Inferior parietal cortex (tissue), 1 donor: ENCODE data around the gene VANGL1.
A peak's percentile ranks its signal among the peaks of the same experiment; 100 is the strongest.

ENCODE experiments used
- DNase-seq: peaks from one replicate; pipeline ENCODE4 v3.0.0-alpha.2; 2016; ENCODE audit errors: extremely low spot score

Gene VANGL1

DNA sequence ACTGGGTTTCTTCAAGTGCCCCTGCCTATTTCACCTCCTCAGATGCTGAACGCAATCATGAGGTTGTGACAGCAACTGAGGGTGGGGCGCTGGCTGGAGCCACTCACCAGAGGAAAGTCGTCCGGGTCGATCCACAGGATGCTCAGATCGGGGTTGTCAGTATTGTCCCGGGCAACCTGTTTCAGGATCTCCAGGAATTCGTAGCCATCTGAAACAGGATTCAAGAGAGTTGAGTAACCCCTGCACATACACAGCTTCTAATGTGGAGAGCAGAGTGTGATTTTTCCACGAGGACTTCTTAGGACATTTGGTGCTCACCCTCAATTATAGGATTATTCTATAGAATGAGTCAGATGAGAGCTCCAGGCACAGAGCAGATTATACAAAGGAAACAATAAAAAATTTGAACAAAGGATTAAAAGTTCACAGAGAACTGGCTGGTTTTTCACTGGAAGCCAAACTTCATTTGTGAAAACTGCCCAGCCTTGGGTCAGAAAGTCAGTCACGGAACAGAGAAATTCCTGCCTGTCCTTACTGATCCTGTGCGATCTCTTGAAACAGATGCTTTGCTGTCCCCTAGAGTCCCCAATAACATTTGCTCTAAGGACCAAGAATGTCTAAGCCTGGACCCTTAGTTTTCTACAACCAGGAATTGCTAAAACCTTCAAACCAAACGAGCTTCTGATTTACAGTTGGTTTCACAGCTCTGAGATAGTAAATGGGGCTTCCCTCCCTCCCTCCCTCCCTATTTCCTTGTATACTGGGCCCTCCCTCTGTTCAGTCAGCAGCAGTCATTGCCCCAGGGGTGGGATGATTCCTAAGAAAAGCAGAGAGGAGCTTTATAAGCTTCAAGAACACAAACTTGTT, 63.5 kb downstream of the VANGL1 start:
- DNase-seq = no peak

GRCh38 chr1:115705963-115706362, 64.2 kb downstream of the VANGL1 start:
- no peak for DNase-seq

GRCh38 chr1:115706587-115707425, 65.0 kb downstream of the VANGL1 start:
- peak; percentile 30 for DNase-seq

DNA sequence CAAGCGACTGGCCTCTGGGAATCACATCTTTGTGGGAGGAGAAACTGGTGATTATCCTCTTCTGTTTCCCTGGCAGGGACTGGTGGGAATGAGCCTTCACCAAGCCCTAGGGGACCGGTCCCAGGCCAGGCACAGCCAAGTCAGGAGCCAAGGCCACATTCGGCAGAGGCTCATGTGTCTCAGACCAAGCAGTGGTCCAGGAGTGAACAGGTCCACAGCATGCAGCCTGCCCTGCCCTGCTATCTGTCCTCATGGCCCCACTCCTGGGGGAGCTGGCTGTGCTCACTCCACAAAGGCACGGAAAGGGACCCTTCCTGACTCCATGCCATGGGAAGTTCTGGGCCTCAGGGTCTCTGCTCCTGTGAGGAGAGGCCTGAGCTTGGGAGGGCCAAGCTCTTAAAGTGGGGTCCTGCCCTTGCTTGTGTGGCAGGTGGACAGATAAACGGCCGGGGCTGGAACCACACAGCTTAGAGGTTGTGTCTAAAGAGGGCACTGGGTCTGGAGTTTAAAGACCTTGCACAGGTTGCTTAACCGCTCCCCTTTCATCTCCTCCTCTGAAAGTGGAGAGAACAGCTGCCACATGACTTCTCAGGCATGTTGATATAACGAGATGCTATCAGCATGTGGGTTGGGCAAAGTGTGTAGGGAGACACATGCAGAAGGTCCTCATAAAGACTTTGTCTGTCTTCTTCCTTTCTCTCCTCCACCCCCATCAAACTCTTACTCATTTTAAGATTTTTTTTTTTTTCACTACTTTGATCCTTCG, 69.3 kb downstream of the VANGL1 start:
- no peak for DNase-seq

DNA sequence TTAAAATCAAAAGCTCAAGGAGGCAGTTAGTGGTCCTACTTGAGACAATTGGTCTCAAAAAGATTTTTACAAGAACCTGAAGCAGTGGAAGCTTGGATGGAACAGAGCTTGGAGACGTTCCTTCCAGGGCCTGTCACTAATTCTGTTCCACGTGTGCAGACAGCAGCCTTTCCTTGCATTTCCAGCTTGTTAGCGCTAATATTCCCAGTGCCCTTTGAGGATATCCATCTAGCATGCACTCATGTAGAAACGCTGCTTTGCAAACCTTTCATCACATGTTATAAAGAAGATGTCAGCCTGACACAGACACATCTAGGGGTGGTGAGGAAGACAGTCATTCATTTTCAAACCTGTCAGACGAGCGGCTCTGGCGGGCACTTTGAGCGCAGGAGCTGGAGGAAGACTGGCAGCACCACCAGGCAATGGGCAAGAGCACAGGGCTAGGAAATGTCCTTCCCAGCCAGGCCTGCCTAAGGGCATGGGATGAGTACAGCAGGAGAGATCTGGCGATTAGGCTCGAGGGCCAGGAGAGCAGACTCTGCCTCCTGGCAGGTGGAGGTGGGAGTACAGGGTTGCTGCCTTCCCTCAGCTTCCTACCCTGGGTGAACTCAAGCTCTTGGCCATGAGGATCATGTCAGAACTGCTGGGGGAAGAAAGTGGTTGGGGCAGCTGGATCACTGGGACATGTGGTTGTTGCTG, 71.3 kb downstream of the VANGL1 start:
- no peak for DNase-seq

DNA sequence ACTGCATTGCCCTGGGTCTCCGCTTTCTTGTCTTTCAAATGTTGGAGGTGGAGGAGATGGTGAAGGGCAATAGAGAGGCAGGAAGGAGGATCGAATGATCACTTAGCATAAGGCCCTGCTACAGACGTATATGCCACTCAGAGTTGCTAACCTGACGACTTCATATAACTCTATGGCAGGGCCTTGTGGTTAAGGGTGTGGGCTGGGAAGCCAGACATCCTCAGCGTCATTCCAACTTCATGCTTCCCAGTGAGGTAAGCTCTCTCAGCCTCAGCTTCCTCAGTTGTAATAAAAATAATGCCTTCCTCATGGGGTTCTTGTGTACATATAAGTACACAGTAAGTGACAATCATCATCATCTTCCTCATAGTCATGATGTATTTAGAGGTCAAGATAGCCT, 72.1 kb downstream of the VANGL1 start:
- DNase-seq = no peak

- no peak for DNase-seq
Measured at GRCh38 chr1:115714572-115715141, 72.9 kb downstream of the VANGL1 start.

DNA sequence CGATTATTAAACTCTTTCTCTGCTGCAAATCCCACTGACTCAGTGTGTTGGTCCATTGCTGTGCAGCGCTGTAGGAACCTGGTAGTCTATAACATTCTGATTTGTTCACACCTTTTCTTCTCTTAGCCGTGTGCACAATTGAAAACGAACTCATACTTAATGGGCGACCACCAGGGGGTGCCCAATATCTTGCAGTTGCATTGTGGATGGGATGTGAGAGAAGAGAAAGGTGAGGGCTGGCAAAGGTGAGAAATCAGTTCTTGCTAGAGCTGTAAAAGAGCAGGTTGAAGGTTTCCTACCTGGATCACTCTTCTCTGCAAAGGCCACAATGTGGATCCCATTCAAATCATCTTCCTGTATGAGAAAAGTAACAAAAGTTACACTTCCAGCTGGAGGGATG, 75.8 kb downstream of the VANGL1 start:
- peak; percentile 51 for DNase-seq

- DNase-seq = no peak
Measured at GRCh38 chr1:115718011-115718754, 76.4 kb downstream of the VANGL1 start.

DNA sequence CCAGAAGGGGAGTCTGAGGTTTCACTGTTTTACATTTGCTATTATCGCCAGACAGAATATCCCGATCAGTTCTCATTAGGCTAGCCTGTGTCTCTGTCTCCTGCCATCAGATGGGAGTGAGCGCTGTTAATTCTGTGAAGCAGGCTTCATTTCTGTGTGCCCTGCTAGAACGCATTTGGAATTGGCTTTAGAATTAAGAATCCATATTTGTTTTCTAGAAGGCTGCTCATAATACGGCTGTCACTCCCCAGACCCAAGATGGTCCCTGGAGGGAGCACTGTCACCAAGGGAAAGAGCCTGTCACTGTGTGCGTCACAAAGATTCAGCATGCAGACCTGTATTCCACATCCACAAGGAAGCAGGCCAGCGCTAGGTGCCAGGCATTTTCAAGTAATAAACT, 77.5 kb downstream of the VANGL1 start:
- no peak for DNase-seq

DNA sequence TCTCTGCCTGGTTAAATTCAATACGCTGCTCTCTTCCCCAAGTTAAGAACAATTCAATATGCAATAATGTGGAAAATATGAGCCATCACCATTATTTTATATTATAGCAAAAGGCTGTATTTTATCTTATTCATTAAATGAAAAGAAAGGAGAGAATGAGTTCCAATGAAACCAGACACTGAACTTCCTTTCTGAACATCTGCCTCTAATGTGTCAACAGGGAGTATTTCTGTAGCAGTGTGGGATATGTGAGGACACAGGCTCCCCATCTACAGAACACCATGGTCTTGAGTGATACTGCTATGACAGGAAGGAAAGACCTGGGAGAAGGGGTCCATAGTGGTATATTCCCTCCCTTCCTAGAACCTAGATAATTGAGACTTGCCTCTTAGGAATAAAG, 80.5 kb downstream of the VANGL1 start:
- no peak for DNase-seq

GRCh38 chr1:115723756-115724155, 82.0 kb downstream of the VANGL1 start:
- DNase-seq = no peak

GRCh38 chr1:115725600-115725999, 83.8 kb downstream of the VANGL1 start:
- no peak for DNase-seq

GRCh38 chr1:115726161-115726560, 84.4 kb downstream of the VANGL1 start:
- DNase-seq = no peak

DNA sequence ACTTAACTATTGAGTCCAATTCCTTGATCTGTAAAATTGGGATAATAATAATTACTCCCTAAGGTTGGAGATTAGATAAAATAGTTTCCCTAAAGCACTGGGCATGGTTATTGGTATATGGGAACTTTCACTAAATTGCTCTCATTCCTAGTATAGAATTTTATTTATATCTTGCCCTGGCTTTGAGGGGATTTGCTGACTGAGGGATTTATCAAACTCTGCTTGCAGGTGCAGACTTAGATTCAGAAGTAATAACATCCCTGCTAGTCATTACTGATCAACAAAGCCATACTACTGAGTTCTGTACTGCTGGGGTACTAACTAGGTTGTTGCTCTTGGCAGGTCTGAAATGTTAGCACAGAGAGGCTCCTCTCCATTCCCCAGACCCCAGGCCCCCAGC, 84.8 kb downstream of the VANGL1 start:
- no peak for DNase-seq

GRCh38 chr1:115727706-115728249, 86.0 kb downstream of the VANGL1 start:
- no peak for DNase-seq

DNA sequence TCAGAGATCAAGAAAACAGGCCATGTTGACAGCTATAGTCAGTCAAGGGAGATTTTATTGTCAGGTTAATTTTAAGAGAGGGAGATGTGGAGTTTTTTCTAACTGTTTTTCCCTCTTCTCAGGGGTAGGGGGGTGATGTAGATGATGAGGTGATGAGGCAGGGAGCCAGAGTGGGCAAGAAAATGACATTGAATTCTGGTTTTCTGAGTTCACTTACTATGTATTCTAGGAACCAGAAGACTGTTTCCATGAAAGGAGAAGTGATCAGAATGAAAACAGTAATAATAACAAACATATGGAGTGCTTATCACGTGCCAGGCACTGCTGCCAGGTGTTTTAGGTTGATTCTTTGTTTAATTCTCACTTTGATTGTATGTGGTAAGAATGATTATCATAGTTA, 86.6 kb downstream of the VANGL1 start:
- DNase-seq = no peak

DNA sequence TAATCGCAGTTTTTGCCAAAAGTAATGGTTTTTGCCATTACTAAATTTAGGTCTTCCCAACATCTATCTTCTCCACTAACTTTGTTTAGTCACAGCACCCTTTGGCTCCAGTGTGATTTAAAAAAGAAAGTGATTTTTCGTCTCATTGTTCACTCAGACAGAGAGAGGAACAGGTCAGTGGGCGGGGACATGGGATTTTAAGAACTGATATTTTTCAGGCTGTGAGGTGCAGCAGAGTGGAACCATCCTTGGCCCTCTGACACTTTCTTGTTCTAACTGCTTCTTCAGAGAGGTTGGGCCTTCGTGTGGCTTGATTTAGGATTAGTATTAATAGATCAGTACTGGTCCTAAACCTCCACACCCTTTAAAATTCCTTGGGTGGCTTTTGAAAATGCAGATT, 88.0 kb downstream of the VANGL1 start:
- DNase-seq = no peak

DNA sequence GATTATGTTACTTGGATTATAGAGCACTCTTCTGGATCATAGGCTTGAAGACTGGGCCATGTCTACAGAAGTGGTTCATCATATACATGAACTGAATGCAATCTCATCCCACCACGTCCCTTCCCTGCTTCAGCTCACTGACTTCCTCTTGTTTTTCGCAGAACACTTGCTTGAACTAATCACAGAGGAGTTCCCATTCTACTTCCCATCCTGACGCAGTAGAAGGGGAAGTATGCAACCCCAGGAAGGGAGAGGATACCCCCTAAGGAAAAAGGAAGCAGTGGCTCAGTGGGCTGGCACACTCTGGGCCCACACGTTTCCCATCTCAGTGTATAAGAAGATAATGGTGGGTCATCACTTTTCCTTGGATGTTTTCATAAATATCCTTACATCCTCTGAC, 90.5 kb downstream of the VANGL1 start:
- DNase-seq = no peak

DNA sequence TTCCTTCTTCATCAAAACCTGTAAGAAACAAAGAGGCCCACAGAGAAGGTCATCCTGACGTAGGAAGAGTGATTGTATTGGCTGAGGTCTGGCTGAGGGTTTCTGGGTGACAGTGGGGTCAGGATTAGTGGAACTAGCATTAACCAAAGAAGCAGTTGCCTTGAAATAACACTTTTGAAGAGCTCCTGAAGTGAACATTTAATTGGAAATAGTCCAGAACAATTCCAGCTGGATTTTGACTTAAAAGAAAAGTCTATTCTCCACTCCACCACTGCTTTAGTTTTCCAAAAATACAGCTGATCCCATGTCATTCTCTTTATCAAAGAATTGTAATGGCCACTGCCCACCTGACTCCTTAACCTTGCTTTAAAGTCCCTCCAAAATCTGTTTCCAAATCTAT, 99.0 kb downstream of the VANGL1 start:
- no peak for DNase-seq
